Measurements from ENCODE around the gene TNRC6B.

The TNRC6B gene

GRCh38 chr22:40324468-40325305 lies 147.0 kb downstream of the TNRC6B start:
- Histone ChIP-seq H3K27ac (ENCODE audit: low read length) (peak overlapping the region; percentile 37), H3K4me3 (ENCODE audit: low read length in 2 of 2) (no peak overlapping the region), H3K9ac (ENCODE audit: low read length in 2 of 2) (peak overlapping the region in 1 of 2 donors; percentile 29), H3K9me3 (ENCODE audit: control insufficient read depth in 2 of 2, low read length in 2 of 2) (no peaks in the 10 kb centered on the region), H3K27me3 (ENCODE audit: control insufficient read depth in 1 of 2, insufficient read depth in 2 of 2, low read length in 2 of 2) (no peaks in the 10 kb centered on the region), H3K36me3 (ENCODE audit: control insufficient read depth in 2 of 2, insufficient read depth in 2 of 2, low read length in 2 of 2) (peaks cover 29 to 31% of the 10 kb centered on the region in 2 donors), H3K4me1 (ENCODE audit: control insufficient read depth, insufficient read depth, low read length) (peaks cover 5% of the 10 kb centered on the region)

- Histone ChIP-seq H3K36me3 (ENCODE audit: control insufficient read depth in 2 of 2, insufficient read depth in 2 of 2, low read length in 2 of 2) (peaks cover 32% of the 10 kb centered on the region in 2 donors), H3K27ac (ENCODE audit: low read length) (no peak overlapping the region), H3K27me3 (ENCODE audit: control insufficient read depth in 1 of 2, insufficient read depth in 2 of 2, low read length in 2 of 2) (no peaks in the 10 kb centered on the region), H3K4me1 (ENCODE audit: control insufficient read depth, insufficient read depth, low read length) (peaks cover 5% of the 10 kb centered on the region), H3K4me3 (ENCODE audit: low read length in 2 of 2) (no peak overlapping the region), H3K9me3 (ENCODE audit: control insufficient read depth in 2 of 2, low read length in 2 of 2) (no peaks in the 10 kb centered on the region), H3K9ac (ENCODE audit: low read length in 2 of 2) (no peak overlapping the region)
Observed at GRCh38 chr22:40325315-40325714, 147.6 kb downstream of the TNRC6B start.

- Histone ChIP-seq H3K4me3 (ENCODE audit: low read length in 2 of 2) (no peak overlapping the region), H3K9me3 (ENCODE audit: control insufficient read depth in 2 of 2, low read length in 2 of 2) (no peaks in the 10 kb centered on the region), H3K36me3 (ENCODE audit: control insufficient read depth in 2 of 2, insufficient read depth in 2 of 2, low read length in 2 of 2) (peaks cover 16 to 30% of the 10 kb centered on the region in 2 donors), H3K27ac (ENCODE audit: low read length) (peak overlapping the region; percentile 41), H3K9ac (ENCODE audit: low read length in 2 of 2) (no peak overlapping the region), H3K27me3 (ENCODE audit: control insufficient read depth in 1 of 2, insufficient read depth in 2 of 2, low read length in 2 of 2) (no peaks in the 10 kb centered on the region), H3K4me1 (ENCODE audit: control insufficient read depth, insufficient read depth, low read length) (peaks cover 5% of the 10 kb centered on the region)
Observed at GRCh38 chr22:40326905-40327735, 149.4 kb downstream of the TNRC6B start.

- Histone ChIP-seq H3K4me1 (ENCODE audit: control insufficient read depth, insufficient read depth, low read length) (peaks cover 6% of the 10 kb centered on the region), H3K27me3 (ENCODE audit: control insufficient read depth in 1 of 2, insufficient read depth in 2 of 2, low read length in 2 of 2) (no peaks in the 10 kb centered on the region), H3K9ac (ENCODE audit: low read length in 2 of 2) (no peak overlapping the region), H3K9me3 (ENCODE audit: control insufficient read depth in 2 of 2, low read length in 2 of 2) (no peaks in the 10 kb centered on the region), H3K4me3 (ENCODE audit: low read length in 2 of 2) (no peak overlapping the region), H3K27ac (ENCODE audit: low read length) (no peak overlapping the region), H3K36me3 (ENCODE audit: control insufficient read depth in 2 of 2, insufficient read depth in 2 of 2, low read length in 2 of 2) (peaks cover 14 to 25% of the 10 kb centered on the region in 2 donors)
Observed at GRCh38 chr22:40328546-40329456, 151.1 kb downstream of the TNRC6B start.

- no peak overlapping the region for H3K9ac ChIP-seq (ENCODE audit: low read length in 2 of 2)
- H3K9me3 ChIP-seq (ENCODE audit: control insufficient read depth in 2 of 2, low read length in 2 of 2): no peaks in the 10 kb centered on the region
- H3K27ac ChIP-seq (ENCODE audit: low read length): no peak overlapping the region
- peaks cover 4% of the 10 kb centered on the region for H3K4me1 ChIP-seq (ENCODE audit: control insufficient read depth, insufficient read depth, low read length)
- no peak overlapping the region for H3K4me3 ChIP-seq (ENCODE audit: low read length in 2 of 2)
- no peaks in the 10 kb centered on the region for H3K27me3 ChIP-seq (ENCODE audit: control insufficient read depth in 1 of 2, insufficient read depth in 2 of 2, low read length in 2 of 2)
- peaks cover 14 to 26% of the 10 kb centered on the region in 2 donors for H3K36me3 ChIP-seq (ENCODE audit: control insufficient read depth in 2 of 2, insufficient read depth in 2 of 2, low read length in 2 of 2)
Observed at GRCh38 chr22:40329466-40329865, 151.7 kb downstream of the TNRC6B start.

GRCh38 chr22:40330086-40330485 lies 152.4 kb downstream of the TNRC6B start:
- H3K4me3 ChIP-seq (ENCODE audit: low read length in 2 of 2): no peak overlapping the region
- H3K9ac ChIP-seq (ENCODE audit: low read length in 2 of 2): no peak overlapping the region
- H3K4me1 ChIP-seq (ENCODE audit: control insufficient read depth, insufficient read depth, low read length): peaks cover 4% of the 10 kb centered on the region
- no peak overlapping the region for H3K27ac ChIP-seq (ENCODE audit: low read length)
- H3K27me3 ChIP-seq (ENCODE audit: control insufficient read depth in 1 of 2, insufficient read depth in 2 of 2, low read length in 2 of 2): no peaks in the 10 kb centered on the region
- H3K9me3 ChIP-seq (ENCODE audit: control insufficient read depth in 2 of 2, low read length in 2 of 2): no peaks in the 10 kb centered on the region
- peaks cover 17 to 24% of the 10 kb centered on the region in 2 donors for H3K36me3 ChIP-seq (ENCODE audit: control insufficient read depth in 2 of 2, insufficient read depth in 2 of 2, low read length in 2 of 2)

- H3K9me3 ChIP-seq (ENCODE audit: control insufficient read depth in 2 of 2, low read length in 2 of 2): no peaks in the 10 kb centered on the region
- peaks cover 4% of the 10 kb centered on the region for H3K4me1 ChIP-seq (ENCODE audit: control insufficient read depth, insufficient read depth, low read length)
- H3K36me3 ChIP-seq (ENCODE audit: control insufficient read depth in 2 of 2, insufficient read depth in 2 of 2, low read length in 2 of 2): peaks cover 17 to 20% of the 10 kb centered on the region in 2 donors
Observed at GRCh38 chr22:40330615-40331014, 152.9 kb downstream of the TNRC6B start.

GRCh38 chr22:40331706-40332105 lies 154.0 kb downstream of the TNRC6B start:
- H3K9ac ChIP-seq (ENCODE audit: low read length in 2 of 2): peak overlapping the region in 1 of 2 donors; percentile 21
- H3K27me3 ChIP-seq (ENCODE audit: control insufficient read depth in 1 of 2, insufficient read depth in 2 of 2, low read length in 2 of 2): no peaks in the 10 kb centered on the region
- H3K9me3 ChIP-seq (ENCODE audit: control insufficient read depth in 2 of 2, low read length in 2 of 2): no peaks in the 10 kb centered on the region
- peaks cover 6% of the 10 kb centered on the region for H3K4me1 ChIP-seq (ENCODE audit: control insufficient read depth, insufficient read depth, low read length)
- H3K27ac ChIP-seq (ENCODE audit: low read length): no peak overlapping the region
- H3K4me3 ChIP-seq (ENCODE audit: low read length in 2 of 2): no peak overlapping the region
- H3K36me3 ChIP-seq (ENCODE audit: control insufficient read depth in 2 of 2, insufficient read depth in 2 of 2, low read length in 2 of 2): peaks cover 17 to 19% of the 10 kb centered on the region in 2 donors

More at GRCh38 chr22:40330615-40331014, 152.9 kb downstream of the TNRC6B start:
- Histone ChIP-seq H3K9ac (ENCODE audit: low read length in 2 of 2) (no peak overlapping the region), H3K27ac (ENCODE audit: low read length) (no peak overlapping the region), H3K4me3 (ENCODE audit: low read length in 2 of 2) (no peak overlapping the region), H3K27me3 (ENCODE audit: control insufficient read depth in 1 of 2, insufficient read depth in 2 of 2, low read length in 2 of 2) (no peaks in the 10 kb centered on the region)

GRCh38 chr22:40332319-40332781 lies 154.6 kb downstream of the TNRC6B start:
- Histone ChIP-seq H3K9me3 (ENCODE audit: control insufficient read depth in 2 of 2, low read length in 2 of 2) (no peaks in the 10 kb centered on the region), H3K27me3 (ENCODE audit: control insufficient read depth in 1 of 2, insufficient read depth in 2 of 2, low read length in 2 of 2) (no peaks in the 10 kb centered on the region), H3K4me1 (ENCODE audit: control insufficient read depth, insufficient read depth, low read length) (peaks cover 6% of the 10 kb centered on the region), H3K27ac (ENCODE audit: low read length) (no peak overlapping the region), H3K4me3 (ENCODE audit: low read length in 2 of 2) (no peak overlapping the region), H3K9ac (ENCODE audit: low read length in 2 of 2) (no peak overlapping the region), H3K36me3 (ENCODE audit: control insufficient read depth in 2 of 2, insufficient read depth in 2 of 2, low read length in 2 of 2) (peaks cover 17 to 19% of the 10 kb centered on the region in 2 donors)

- peaks cover 17 to 21% of the 10 kb centered on the region in 2 donors for H3K36me3 ChIP-seq (ENCODE audit: control insufficient read depth in 2 of 2, insufficient read depth in 2 of 2, low read length in 2 of 2)
- no peak overlapping the region for H3K9ac ChIP-seq (ENCODE audit: low read length in 2 of 2)
- H3K27ac ChIP-seq (ENCODE audit: low read length): no peak overlapping the region
- no peak overlapping the region for H3K4me3 ChIP-seq (ENCODE audit: low read length in 2 of 2)
- H3K4me1 ChIP-seq (ENCODE audit: control insufficient read depth, insufficient read depth, low read length): peaks cover 6% of the 10 kb centered on the region
- H3K27me3 ChIP-seq (ENCODE audit: control insufficient read depth in 1 of 2, insufficient read depth in 2 of 2, low read length in 2 of 2): no peaks in the 10 kb centered on the region
- no peaks in the 10 kb centered on the region for H3K9me3 ChIP-seq (ENCODE audit: control insufficient read depth in 2 of 2, low read length in 2 of 2)
Observed at GRCh38 chr22:40334060-40334459, 156.3 kb downstream of the TNRC6B start.

All from stomach smooth muscle (tissue), 2 donors.